Activated CD4-positive, alpha-beta T cell treated with anti-CD3 and anti-CD28 coated beads, Interleukin-10, Interleukin-2, amounts not matched to agents 100 ng/mL and 50 ng/mL, durations not matched to agents 16 hours and 8 hours (primary cell): ENCODE measurements around the gene C2CD2.
A peak's percentile ranks its signal among the peaks of the same experiment; 100 is the strongest.

Source experiments
- DNase-seq: peaks from one replicate; pipeline ENCODE4 v3.0.0-alpha.2; 2020

The C2CD2 gene

GRCh38 chr21:41929248-41929647, 24.6 kb downstream of the C2CD2 start:
- no peak for DNase-seq

DNA sequence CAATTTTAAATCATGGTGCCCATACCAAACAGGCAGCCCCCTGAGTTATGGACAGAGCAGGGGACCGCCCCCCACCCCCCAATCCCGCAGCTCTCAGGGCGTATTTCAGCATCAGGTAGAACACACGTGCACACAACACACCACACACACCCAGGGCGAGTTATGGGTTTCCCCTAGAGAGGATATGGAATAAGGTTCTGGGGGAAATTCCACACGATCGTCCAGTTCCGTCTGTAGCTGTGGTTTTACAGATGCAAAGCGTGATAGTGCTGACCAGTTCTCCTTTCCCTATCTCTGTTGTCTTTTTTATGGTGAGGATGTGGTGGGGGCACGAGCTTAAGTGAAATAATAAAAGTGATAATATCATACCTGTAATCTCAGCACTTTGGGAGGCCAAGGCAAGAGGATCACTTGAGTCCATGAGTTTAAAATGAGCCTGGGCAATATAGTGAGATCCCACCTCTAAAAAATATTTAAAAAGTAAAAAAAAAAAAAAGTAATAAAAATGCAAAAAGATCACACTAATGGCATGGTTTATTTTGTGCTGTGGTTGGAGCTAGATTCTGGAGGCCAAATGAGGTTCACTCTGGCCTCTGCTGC, 25.1 kb downstream of the C2CD2 start:
- DNase-seq: peak; percentile 10

DNA sequence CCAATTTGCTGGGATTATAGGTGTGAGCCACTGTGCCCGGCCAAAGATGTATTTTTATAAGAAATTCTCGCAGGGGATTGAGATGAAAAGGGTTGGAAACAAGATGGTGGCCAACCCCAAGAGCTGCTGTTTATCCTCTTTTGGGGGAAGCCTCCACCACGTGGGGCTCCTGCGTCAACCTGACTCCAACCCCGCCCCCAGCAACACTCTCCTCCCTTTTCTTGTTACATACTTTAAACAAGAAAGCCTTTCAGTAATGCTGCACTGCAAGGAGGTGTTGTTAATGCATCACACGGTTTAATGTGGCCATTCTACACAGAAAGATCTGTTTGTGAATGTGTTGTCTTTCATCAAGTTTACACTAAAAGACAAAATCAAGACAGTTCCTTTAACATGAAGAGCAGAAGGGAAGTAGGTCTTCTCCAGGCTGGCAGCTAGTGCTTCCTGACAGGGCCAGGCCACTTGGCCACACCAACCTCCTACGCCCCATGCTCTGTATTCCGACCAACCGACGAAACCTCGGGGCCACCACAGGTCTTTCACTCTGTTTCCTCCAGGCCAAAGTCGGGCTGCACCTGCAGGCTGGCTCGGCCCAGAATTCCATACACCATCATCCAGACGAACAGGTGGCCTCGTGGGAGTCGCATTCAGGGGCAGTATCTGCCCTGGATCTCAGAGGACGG, 25.9 kb downstream of the C2CD2 start:
- DNase-seq: no peak

DNA sequence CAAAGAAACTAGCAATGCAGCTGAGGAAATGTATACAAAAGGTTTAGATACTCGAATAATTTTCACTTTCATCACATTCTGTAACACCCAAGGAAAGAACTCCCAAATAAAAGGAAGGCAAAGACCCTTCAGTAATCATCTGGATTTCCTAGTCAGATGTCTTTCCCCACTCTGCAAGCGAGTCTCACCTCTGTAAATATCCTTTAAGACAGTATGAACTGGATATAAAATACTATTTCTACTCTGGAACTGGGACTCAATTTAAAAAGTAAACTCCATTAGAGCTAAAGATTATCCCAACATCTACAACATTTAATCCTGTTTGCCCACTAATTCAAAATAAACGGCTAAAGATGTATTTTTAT, 27.0 kb downstream of the C2CD2 start:
- no peak for DNase-seq

DNA sequence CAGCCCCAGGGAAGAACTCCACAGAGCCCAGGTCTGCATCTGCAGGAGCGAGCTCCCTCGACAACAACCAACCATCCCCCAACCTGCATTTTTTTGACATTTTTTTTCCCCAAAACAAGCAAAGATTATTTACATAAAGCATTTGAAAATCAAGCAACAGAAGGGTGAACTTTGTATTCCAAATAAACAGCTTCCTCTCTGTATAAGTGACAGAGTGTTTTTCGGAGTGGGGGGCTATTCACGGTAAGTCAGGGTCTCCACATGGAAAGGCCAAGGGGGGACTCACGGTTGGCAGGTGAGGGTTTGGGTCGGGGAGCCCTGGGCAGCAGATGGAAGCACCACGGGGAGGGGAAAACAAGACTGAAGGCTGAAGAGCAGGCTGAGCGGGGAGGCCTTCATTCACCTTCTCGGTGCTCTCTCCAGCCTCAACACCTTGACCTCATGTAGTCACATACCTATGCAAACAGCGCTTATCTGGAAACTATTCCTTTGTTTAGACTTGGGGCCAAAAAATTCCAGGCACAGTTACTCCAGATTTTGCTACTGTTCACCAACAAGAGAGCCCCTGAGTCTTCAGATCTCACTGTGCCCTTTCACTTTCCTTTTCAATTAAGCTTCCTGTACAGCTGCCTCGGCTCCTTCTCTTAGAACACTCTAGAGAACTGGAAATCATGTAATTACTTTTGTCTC, 27.6 kb downstream of the C2CD2 start:
- DNase-seq: peak; percentile 69

- DNase-seq: no peak
Observed at GRCh38 chr21:41925767-41926116, 28.1 kb downstream of the C2CD2 start.

DNA sequence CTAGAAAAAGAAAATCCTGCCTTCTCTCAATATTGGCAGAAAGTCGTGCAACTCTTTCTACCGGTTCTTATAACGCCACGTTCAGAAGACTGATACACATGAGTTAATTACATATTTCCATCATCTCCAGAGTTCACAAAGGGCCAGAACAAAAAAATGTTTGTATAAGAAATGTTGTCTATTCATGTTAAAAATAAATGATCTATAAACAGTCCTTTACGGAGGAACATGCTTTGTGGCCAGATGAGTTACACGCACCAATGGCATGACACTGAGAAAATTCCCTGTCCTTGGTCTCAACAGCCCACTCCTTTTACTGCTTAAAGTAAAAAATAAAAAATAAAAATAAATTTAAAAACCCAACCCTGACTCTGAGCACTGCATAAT, 29.5 kb downstream of the C2CD2 start:
- DNase-seq: no peak

DNA sequence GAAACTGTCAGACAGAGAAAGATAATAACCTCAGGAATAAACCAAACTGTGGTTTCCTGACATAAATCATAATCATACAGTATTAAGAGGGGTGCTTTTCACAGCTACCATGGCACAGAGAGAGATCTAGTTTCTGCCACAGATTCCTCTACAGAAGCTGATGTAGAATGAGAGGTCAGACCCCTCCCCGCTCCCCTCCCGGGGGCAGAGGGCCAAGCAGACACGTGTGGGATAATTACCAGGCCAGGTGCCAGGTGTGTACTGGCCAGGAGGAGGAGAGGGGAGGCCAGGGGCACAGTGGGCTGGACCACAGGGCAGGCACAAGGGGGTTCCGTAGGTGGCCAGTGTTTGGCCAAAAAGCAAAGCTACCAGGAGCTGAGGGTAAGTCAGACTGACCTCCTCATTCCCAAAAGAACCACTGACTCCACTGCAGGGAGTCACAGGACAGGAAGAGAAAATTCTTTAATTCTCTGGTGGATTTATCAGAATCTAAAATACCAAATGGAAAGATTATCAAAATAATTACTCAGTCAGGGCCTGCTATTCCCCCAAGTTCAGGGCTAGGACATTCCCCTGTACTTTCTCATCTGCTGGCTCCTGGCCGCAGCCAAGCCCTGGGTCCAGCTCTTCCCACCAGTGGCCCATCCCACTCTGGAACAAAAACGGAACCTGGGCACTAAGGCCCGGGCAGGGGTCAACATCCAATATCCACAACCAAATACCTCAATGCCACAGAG, 30.0 kb downstream of the C2CD2 start:
- peak; percentile 21 for DNase-seq

GRCh38 chr21:41923186-41923585, 30.6 kb downstream of the C2CD2 start:
- DNase-seq: no peak

DNA sequence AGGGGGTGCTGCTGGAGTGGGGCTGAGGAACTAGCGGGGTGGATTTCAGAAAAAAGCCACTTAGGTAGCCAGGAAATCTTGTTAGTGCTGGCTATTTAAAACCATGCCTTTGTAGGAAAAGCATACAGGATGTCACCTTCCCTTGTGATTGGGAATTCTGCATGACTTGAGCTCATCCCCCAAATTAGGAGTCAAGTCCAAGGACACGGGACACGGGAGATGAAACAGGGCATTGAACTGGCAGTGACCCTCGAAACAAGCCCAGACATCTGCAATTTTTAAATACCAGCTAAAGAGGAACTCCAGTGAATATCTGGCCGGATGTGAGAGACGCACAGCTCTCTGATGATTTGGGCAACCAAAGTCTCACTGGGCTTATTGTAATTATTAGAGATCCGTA, 32.8 kb downstream of the C2CD2 start:
- DNase-seq: no peak

- no peak for DNase-seq
Observed at GRCh38 chr21:41920476-41920875, 33.3 kb downstream of the C2CD2 start.

DNA sequence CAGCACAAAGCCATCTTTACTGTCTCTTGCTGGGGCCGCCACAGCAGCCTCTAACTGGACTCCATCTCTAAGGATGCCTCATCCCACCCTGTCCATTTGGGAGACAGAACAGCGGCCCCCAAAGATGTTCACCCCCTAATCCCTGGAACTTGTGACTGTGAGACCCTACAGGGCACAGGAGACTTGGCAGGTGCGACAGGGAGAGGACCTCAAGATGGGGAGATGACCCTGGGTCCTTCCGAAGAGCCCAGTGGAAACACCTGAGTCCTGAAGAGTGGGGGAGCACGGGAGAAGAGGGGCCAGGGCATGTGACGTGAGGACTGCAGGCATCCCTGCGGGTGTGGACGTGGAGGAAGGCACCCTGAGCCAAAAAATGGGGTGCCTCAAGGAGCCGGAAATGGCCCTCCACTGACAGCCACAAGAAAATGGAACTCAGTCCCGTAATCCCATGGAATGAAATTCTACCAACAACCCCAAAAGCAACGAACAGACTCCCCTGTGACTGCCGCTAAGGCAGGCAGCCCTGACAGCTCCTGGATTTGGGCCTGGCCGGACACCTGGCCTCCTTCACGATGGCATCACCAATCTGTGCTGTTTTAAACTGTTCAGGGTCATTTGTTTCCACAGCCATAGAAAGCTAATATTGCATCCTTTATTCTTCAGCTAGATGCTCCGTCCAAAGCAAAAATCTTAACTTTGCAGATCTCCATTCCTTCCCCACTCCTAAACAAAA, 34.0 kb downstream of the C2CD2 start:
- DNase-seq: no peak

GRCh38 chr21:41918561-41919358, 35.1 kb downstream of the C2CD2 start:
- no peak for DNase-seq

- DNase-seq: no peak
Observed at GRCh38 chr21:41917531-41917930, 36.3 kb downstream of the C2CD2 start.

DNA sequence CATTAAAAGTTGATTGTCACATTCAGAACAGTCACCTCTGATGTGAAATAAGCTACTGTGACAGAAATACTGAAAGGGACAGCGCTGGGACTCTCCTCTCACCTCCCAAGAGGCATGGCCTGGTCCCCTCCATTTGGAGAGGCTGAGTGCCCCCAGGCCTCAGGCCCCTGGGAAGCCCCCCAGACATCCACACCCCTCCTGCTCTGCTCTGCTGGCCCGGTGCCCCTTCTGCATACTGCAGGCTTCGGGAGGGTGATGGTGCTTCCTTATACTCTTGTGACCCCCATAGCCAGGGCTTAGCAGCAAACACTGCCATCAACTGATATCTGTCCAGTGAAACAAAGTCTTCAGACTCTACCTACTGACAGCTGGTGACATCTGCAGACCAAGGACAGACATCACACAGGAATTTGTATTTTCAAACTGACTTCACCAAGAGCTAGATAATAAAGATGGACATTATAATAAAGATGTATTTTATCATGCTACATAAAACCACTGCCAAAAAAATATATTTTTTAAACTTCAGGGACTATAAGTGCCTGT, 36.9 kb downstream of the C2CD2 start:
- no peak for DNase-seq

DNA sequence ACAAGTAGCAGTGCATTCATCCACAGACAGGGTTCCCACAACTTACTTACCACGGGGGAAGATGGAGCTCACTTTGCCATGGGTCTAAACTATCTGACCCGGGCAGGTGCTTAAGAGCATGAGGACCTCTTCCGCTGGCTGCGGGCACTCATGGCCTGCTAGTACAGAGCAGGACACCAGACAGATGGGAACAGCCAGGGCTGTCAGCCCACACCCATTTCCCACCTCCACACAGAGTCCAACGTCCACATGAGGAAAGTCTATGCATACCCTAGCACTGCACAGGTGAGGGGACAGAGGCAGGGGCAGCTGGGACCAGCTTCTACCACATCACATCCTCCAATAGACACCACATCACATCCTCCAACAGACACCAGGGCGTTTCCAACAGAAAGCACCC, 38.9 kb downstream of the C2CD2 start:
- no peak for DNase-seq

DNA sequence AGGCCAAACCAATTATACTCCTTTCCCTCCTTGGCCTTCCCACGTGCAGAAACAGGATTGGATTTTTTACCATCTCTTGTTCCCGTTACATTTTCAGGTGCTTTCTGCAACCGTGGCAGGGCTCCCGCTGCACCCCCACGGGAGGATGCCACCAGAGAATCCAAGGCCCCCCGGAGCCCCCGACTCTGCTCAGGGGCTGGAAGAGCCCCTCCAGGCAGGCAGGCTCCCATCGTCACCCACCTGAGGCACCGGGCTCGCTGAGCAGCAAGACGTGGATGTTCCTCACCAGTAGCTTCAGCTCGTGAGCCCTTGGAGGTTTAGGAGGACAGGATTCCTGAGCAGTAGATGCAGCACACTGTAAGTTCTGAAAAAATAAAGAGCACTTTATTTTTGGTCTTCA, 39.5 kb downstream of the C2CD2 start:
- no peak for DNase-seq

- DNase-seq: no peak
Observed at GRCh38 chr21:41913230-41913629, 40.6 kb downstream of the C2CD2 start.

DNA sequence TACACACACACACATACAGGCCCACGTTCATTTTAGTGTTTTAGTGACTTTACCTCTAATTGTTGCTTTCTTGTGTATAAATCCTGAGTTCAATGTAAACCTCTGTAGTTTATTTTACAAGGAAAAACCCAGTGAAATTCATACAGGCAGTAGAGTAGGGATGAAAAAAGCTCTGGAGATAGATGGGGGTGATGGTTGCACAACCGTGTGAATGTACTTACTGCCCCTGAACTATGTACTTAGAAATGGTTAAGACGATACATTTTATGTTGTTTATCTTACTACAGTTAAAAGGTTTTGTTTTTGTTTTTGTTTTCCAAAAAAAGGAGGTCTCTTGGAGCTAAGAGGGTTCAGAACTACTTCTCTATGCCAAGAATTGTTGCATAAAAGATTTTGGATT, 45.0 kb downstream of the C2CD2 start:
- DNase-seq: no peak

- no peak for DNase-seq
Observed at GRCh38 chr21:41907496-41908258, 46.1 kb downstream of the C2CD2 start.

DNA sequence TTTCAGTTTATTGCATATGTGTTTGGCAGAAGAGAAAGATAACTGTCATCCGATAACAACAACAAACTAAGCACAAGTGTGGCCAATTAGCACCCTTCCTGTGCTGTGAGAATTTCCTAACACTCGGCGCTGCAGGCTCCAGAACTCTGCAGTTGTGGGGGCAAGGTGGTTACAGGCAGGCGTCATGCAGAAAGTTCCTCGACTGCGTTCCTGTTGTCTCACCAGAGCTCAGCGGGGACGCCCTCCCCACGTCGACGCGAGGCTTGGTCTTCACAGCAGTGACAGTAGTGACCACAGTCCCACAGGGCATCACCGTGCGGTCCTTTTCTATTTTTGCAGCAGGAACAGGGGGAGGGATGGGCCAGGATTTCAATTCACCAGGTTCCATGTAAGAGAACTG, 47.0 kb downstream of the C2CD2 start:
- no peak for DNase-seq
